GM23338 (cell line): ENCODE measurements around the gene PDE4D. TPM values are rescaled to one million over a fixed set of nuclear protein-coding genes. Genes with fewer than 3 reads are reported as not detected.

Experiments used
- CREB1 ChIP-seq: fragments of 250-450 bp; sonication (Bioruptor Pico); IDR thresholded peaks from 2 replicates; pipeline ENCODE4 v1.5.0; 2020; ENCODE audit warnings: low read depth, mild to moderate bottlenecking, moderate library complexity
- EZH2phosphoT487 ChIP-seq: fragments of 200-600 bp; sonication (generic); IDR thresholded peaks from one replicate; pipeline ENCODE4 v1.8.1; 2018; ENCODE audit warnings: antibody characterized with exemption; ENCODE audit not compliant: unreplicated experiment
- JUNB ChIP-seq: IDR thresholded peaks from one replicate; pipeline ENCODE4 v1.6.1; 2016; ENCODE audit warnings: antibody characterized with exemption; ENCODE audit not compliant: unreplicated experiment
- POLR2AphosphoS5 ChIP-seq: IDR thresholded peaks from 2 replicates; pipeline ENCODE4 v1.6.1; 2016; ENCODE audit warnings: antibody characterized with exemption, low read depth
- ZNF114 ChIP-seq: fragments of 250-450 bp; sonication (Bioruptor Pico); IDR thresholded peaks from 2 replicates; pipeline ENCODE4 v1.5.0; 2020; ENCODE audit warnings: mild to moderate bottlenecking, moderate library complexity
- ZNF331 ChIP-seq: fragments of 250-450 bp; sonication (Bioruptor Pico); IDR thresholded peaks from 2 replicates; pipeline ENCODE4 v1.5.0; 2020; ENCODE audit warnings: low read depth, mild to moderate bottlenecking, moderate library complexity
- polyA plus RNA-seq: library from polyadenylated mRNA; unstranded; fragments of >200 nt; fragmentation: Nextera tagmentation; extraction: Ambion mirVana; gene quantifications from 2 replicates; pipeline ENCODE4 v1.2.1, GENCODE V29; 2016
- total RNA-seq: library from RNA; depleted of rRNA; stranded (reverse); fragments of >200 nt; shearing (Covaris generic); gene quantifications from 2 replicates; pipeline ENCODE4 v1.2.3, GENCODE V29; 2014
- TF ChIP-seq, protein P1 (sequence below): fragments of 250-450 bp; sonication (Bioruptor Pico); IDR thresholded peaks from 2 replicates; pipeline ENCODE4 v1.5.0; 2020; ENCODE audit warnings: mild to moderate bottlenecking, moderate library complexity
- TF ChIP-seq, protein P2 (sequence below), 2 experiments: fragments of 200-600 bp in 1 of 2; sonication (generic) in 1 of 2; conservative IDR thresholded peaks; 2 replicates each; pipeline versions ENCODE4 v1.5.1 to v1.6.1; 2016 to 2017; ENCODE audit warnings: antibody characterized with exemption in 2 of 2, low read depth in 2 of 2, mild to moderate bottlenecking in 2 of 2, moderate library complexity in 1 of 2
- TF ChIP-seq, protein P3 (sequence below): IDR thresholded peaks from 2 replicates; pipeline ENCODE4 v1.6.1; 2016; ENCODE audit warnings: antibody characterized with exemption

The PDE4D gene
- total and polyA plus RNA-seq, 2 experiments from 2014 or later = 2.1 to 4.7 TPM

DNA sequence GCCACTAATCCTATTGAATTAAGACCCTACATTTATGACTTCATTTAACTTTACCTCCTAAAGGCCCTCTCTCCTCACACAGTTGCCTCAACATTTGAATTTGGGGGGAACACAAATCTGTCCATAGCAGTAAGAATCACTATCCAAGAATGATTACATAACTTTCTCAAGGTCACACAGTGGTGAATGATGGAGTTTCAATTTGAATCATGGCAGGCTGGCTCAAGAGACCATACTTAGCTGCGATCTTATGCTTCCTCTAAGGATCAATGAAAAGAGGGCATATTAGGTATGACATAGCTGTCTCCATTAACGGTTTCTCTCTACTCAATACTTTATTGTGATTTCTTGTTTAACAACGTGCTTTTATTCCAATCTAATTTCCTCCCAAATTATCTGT, 44.1 kb upstream of the PDE4D start (continued):
- TF ChIP-seq, protein P1, sequence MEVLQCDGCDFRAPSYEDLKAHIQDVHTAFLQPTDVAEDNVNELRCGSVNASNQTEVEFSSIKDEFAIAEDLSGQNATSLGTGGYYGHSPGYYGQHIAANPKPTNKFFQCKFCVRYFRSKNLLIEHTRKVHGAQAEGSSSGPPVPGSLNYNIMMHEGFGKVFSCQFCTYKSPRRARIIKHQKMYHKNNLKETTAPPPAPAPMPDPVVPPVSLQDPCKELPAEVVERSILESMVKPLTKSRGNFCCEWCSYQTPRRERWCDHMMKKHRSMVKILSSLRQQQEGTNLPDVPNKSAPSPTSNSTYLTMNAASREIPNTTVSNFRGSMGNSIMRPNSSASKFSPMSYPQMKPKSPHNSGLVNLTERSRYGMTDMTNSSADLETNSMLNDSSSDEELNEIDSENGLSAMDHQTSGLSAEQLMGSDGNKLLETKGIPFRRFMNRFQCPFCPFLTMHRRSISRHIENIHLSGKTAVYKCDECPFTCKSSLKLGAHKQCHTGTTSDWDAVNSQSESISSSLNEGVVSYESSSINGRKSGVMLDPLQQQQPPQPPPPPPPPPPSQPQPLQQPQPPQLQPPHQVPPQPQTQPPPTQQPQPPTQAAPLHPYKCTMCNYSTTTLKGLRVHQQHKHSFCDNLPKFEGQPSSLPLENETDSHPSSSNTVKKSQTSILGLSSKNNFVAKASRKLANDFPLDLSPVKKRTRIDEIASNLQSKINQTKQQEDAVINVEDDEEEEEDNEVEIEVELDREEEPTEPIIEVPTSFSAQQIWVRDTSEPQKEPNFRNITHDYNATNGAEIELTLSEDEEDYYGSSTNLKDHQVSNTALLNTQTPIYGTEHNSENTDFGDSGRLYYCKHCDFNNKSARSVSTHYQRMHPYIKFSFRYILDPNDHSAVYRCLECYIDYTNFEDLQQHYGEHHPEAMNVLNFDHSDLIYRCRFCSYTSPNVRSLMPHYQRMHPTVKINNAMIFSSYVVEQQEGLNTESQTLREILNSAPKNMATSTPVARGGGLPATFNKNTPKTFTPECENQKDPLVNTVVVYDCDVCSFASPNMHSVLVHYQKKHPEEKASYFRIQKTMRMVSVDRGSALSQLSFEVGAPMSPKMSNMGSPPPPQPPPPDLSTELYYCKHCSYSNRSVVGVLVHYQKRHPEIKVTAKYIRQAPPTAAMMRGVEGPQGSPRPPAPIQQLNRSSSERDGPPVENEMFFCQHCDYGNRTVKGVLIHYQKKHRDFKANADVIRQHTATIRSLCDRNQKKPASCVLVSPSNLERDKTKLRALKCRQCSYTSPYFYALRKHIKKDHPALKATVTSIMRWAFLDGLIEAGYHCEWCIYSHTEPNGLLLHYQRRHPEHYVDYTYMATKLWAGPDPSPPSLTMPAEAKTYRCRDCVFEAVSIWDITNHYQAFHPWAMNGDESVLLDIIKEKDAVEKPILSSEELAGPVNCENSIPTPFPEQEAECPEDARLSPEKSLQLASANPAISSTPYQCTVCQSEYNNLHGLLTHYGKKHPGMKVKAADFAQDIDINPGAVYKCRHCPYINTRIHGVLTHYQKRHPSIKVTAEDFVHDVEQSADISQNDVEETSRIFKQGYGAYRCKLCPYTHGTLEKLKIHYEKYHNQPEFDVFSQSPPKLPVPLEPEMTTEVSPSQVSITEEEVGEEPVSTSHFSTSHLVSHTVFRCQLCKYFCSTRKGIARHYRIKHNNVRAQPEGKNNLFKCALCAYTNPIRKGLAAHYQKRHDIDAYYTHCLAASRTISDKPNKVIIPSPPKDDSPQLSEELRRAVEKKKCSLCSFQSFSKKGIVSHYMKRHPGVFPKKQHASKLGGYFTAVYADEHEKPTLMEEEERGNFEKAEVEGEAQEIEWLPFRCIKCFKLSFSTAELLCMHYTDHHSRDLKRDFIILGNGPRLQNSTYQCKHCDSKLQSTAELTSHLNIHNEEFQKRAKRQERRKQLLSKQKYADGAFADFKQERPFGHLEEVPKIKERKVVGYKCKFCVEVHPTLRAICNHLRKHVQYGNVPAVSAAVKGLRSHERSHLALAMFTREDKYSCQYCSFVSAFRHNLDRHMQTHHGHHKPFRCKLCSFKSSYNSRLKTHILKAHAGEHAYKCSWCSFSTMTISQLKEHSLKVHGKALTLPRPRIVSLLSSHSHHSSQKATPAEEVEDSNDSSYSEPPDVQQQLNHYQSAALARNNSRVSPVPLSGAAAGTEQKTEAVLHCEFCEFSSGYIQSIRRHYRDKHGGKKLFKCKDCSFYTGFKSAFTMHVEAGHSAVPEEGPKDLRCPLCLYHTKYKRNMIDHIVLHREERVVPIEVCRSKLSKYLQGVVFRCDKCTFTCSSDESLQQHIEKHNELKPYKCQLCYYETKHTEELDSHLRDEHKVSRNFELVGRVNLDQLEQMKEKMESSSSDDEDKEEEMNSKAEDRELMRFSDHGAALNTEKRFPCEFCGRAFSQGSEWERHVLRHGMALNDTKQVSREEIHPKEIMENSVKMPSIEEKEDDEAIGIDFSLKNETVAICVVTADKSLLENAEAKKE (CRISPR knock-in tag) = no peak
- TF ChIP-seq EZH2phosphoT487 (no peak), POLR2AphosphoS5 (no peak), CREB1 (CRISPR knock-in tag) (no peak), ZNF331 (CRISPR knock-in tag) (no peak), JUNB (no peak), ZNF114 (CRISPR knock-in tag) (no peak)
- TF ChIP-seq, protein P2, sequence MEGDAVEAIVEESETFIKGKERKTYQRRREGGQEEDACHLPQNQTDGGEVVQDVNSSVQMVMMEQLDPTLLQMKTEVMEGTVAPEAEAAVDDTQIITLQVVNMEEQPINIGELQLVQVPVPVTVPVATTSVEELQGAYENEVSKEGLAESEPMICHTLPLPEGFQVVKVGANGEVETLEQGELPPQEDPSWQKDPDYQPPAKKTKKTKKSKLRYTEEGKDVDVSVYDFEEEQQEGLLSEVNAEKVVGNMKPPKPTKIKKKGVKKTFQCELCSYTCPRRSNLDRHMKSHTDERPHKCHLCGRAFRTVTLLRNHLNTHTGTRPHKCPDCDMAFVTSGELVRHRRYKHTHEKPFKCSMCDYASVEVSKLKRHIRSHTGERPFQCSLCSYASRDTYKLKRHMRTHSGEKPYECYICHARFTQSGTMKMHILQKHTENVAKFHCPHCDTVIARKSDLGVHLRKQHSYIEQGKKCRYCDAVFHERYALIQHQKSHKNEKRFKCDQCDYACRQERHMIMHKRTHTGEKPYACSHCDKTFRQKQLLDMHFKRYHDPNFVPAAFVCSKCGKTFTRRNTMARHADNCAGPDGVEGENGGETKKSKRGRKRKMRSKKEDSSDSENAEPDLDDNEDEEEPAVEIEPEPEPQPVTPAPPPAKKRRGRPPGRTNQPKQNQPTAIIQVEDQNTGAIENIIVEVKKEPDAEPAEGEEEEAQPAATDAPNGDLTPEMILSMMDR (conservative IDR thresholded peaks at IDR 0.05; ENCODE audit: low read depth in 2 of 2) = no peak
- TF ChIP-seq, protein P3, sequence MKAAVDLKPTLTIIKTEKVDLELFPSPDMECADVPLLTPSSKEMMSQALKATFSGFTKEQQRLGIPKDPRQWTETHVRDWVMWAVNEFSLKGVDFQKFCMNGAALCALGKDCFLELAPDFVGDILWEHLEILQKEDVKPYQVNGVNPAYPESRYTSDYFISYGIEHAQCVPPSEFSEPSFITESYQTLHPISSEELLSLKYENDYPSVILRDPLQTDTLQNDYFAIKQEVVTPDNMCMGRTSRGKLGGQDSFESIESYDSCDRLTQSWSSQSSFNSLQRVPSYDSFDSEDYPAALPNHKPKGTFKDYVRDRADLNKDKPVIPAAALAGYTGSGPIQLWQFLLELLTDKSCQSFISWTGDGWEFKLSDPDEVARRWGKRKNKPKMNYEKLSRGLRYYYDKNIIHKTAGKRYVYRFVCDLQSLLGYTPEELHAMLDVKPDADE = no peak
